Body of pancreas (tissue), 2 donors: ENCODE results near the gene TMEM14A. TPM values are rescaled to one million over a fixed set of nuclear protein-coding genes. Genes with fewer than 3 reads are reported as not detected.

Source experiments
- small RNA-seq: library from RNA; depleted of rRNA; stranded (forward); fragments of <200 nt; gene quantifications from one replicate; pipeline ENCODE3, GENCODE V24; 2016
- total RNA-seq, 2 donors: library from RNA; depleted of rRNA; stranded (reverse); fragments of >200 nt; gene quantifications; one replicate each; pipeline ENCODE4 v1.1.0, GENCODE V29; 2016

The TMEM14A gene
- total RNA-seq, 2 donors from 2014 or later: 14.8 to 33.2 TPM

Small RNA genes within 50 kb of the gene (small RNA-seq; reads per million reads assigned to genes)
- not detected for gene AL109918.2

Other genes with a start within 250 kb of the TMEM14A start
- gene TRAM2, start 94.1 kb upstream of the TMEM14A start, total RNA-seq: 1 to 10 TPM; 6.7 to 7.9 TPM
- gene GSTA2, start 92.4 kb downstream of the TMEM14A start, total RNA-seq: 10 to 100 TPM; 73.7 to 76.1 TPM
- 10 to 100 TPM; 33.2 to 54.1 TPM for gene GSTA1, start 132.7 kb downstream of the TMEM14A start, total RNA-seq
- not detected for gene GSTA5, start 169.7 kb downstream of the TMEM14A start, total RNA-seq
- gene GSTA3, start 238.6 kb downstream of the TMEM14A start, total RNA-seq: not detected